GM04503 (cell line): ENCODE measurements around the gene FHOD3.

Source experiments
- DNase-seq: peaks from one replicate; pipeline ENCODE4 v3.0.0-alpha.2; 2012; ENCODE audit warnings: low read depth

FHOD3 gene

GRCh38 chr18:36481201-36481657 is 183.7 kb downstream of the FHOD3 start:
- DNase-seq: no peak

- DNase-seq: no peak
Measured at GRCh38 chr18:36481935-36482334, 184.4 kb downstream of the FHOD3 start.

- no peak for DNase-seq
Measured at GRCh38 chr18:36484591-36484990, 187.1 kb downstream of the FHOD3 start.

GRCh38 chr18:36485772-36486171 is 188.3 kb downstream of the FHOD3 start:
- no peak for DNase-seq

GRCh38 chr18:36488131-36488530 is 190.6 kb downstream of the FHOD3 start:
- no peak for DNase-seq

- DNase-seq: no peak
Measured at GRCh38 chr18:36490897-36491296, 193.4 kb downstream of the FHOD3 start.

GRCh38 chr18:36492604-36493329 is 195.3 kb downstream of the FHOD3 start:
- DNase-seq: no peak

- DNase-seq: no peak
Measured at GRCh38 chr18:36493349-36494159, 196.0 kb downstream of the FHOD3 start.

GRCh38 chr18:36494160-36494437 is 196.6 kb downstream of the FHOD3 start:
- no peak for DNase-seq

- DNase-seq: no peak
Measured at GRCh38 chr18:36496022-36496421, 198.5 kb downstream of the FHOD3 start.

GRCh38 chr18:36499938-36500337 is 202.4 kb downstream of the FHOD3 start:
- DNase-seq: no peak

GRCh38 chr18:36501100-36501499 is 203.6 kb downstream of the FHOD3 start:
- DNase-seq: no peak

GRCh38 chr18:36503477-36503876 is 206.0 kb downstream of the FHOD3 start:
- DNase-seq: no peak

- no peak for DNase-seq
Measured at GRCh38 chr18:36504928-36505327, 207.4 kb downstream of the FHOD3 start.

GRCh38 chr18:36505665-36506064 is 208.2 kb downstream of the FHOD3 start:
- no peak for DNase-seq

- DNase-seq: no peak
Measured at GRCh38 chr18:36509646-36510197, 212.2 kb downstream of the FHOD3 start.

GRCh38 chr18:36511791-36512352 is 214.4 kb downstream of the FHOD3 start:
- no peak for DNase-seq

- no peak for DNase-seq
Measured at GRCh38 chr18:36513556-36513955, 216.0 kb downstream of the FHOD3 start.

GRCh38 chr18:36514778-36515177 is 217.3 kb downstream of the FHOD3 start:
- DNase-seq: no peak

- DNase-seq: no peak
Measured at GRCh38 chr18:36516258-36516657, 218.7 kb downstream of the FHOD3 start.

- no peak for DNase-seq
Measured at GRCh38 chr18:36516726-36517125, 219.2 kb downstream of the FHOD3 start.

- no peak for DNase-seq
Measured at GRCh38 chr18:36518839-36519238, 221.3 kb downstream of the FHOD3 start.

GRCh38 chr18:36519358-36519757 is 221.8 kb downstream of the FHOD3 start:
- peak; percentile 24 for DNase-seq
